H1 (cell line): Measurements from ENCODE around the gene USP17L13. TPM values are rescaled to one million over a fixed set of nuclear protein-coding genes. Genes with fewer than 3 reads are reported as not detected.
"Not testable (repeated sequence)": the region's sequence is repeated elsewhere in the genome, so short reads cannot be mapped to it uniquely, and the experiment has no call there.

Experiments
- CTCF ChIA-PET: fragments of 300-600 bp; sonication (Branson Sonifier 250); formaldehyde crosslinking; loops from one replicate; lab custom pipeline; 2021; ENCODE audit not compliant: partially characterized antibody; lab: Charles Lee
- POLR2A ChIA-PET: fragments of 300-600 bp; sonication (Branson Sonifier 250); formaldehyde crosslinking; loops from one replicate; lab custom pipeline; 2021; ENCODE audit warnings: inconsistent platforms; ENCODE audit not compliant: partially characterized antibody; lab: Charles Lee
- DNase-seq, 2 experiments: peaks; one replicate each; pipeline versions ENCODE4 v3.0.0 to v3.0.0-alpha.2; 2010 to 2022; ENCODE audit warnings: low spot score in 2 of 2, low read depth in 1 of 2, mixed read lengths in 1 of 2
- FAIRE-seq: peaks from 2 replicates; lab custom pipeline; 2011; peaks lifted over from hg19 to GRCh38; lab: Jason Lieb, UNC
- H2AFZ ChIP-seq: 2 replicates; pipeline ENCODE4 v1.8.1; 2012; ENCODE audit warnings: low read length, inconsistent platforms
- H2AK5ac ChIP-seq: 2 replicates; pipeline ENCODE4 v1.6.1; 2013; ENCODE audit warnings: low read depth, low read length
- H2BK120ac ChIP-seq: replicated peaks from 2 replicates; pipeline ENCODE3; 2013; ENCODE audit warnings: low read depth, low read length, inconsistent platforms
- H2BK12ac ChIP-seq: 2 replicates; pipeline ENCODE4 v1.6.1; 2013; ENCODE audit warnings: low read depth, low read length
- H2BK15ac ChIP-seq: 2 replicates; pipeline ENCODE4 v1.6.1; 2013; ENCODE audit warnings: low read length
- H2BK20ac ChIP-seq: 2 replicates; pipeline ENCODE4 v1.6.1; 2013; ENCODE audit warnings: low read length
- H2BK5ac ChIP-seq: 2 replicates; pipeline ENCODE4 v1.6.1; 2013; ENCODE audit warnings: low read depth, low read length
- H3K14ac ChIP-seq: 2 replicates; pipeline ENCODE4 v1.6.1; 2013; ENCODE audit warnings: inconsistent platforms; ENCODE audit not compliant: insufficient read length
- H3K18ac ChIP-seq: 2 replicates; pipeline ENCODE4 v1.6.1; 2013; ENCODE audit warnings: low read length; ENCODE audit errors: extremely low read depth
- H3K23ac ChIP-seq: 2 replicates; pipeline ENCODE4 v1.6.1; 2013; ENCODE audit warnings: inconsistent platforms; ENCODE audit not compliant: insufficient read length
- H3K23me2 ChIP-seq: 2 replicates; pipeline ENCODE4 v1.6.1; 2013; ENCODE audit warnings: low read depth, low read length
- H3K27ac ChIP-seq: 2 replicates; pipeline ENCODE4 v1.6.1; 2011; ENCODE audit warnings: low read depth, low read length, inconsistent platforms
- H3K27me3 ChIP-seq, 4 experiments: replicated peaks in 1 of 4; 1 replicate in 1 of 4; 2 replicates in 3 of 4; pipeline versions ENCODE4 v1.6.1 to v1.8.1; 2011 to 2013; ENCODE audit warnings: low read length in 3 of 4, mild to moderate bottlenecking in 3 of 4, inconsistent platforms in 2 of 4, mixed read lengths in 2 of 4, moderate library complexity in 1 of 4; ENCODE audit not compliant: control insufficient read depth in 3 of 4, insufficient read depth in 3 of 4; ENCODE audit errors: extremely low read depth in 1 of 4
- H3K36me3 ChIP-seq, 4 experiments: 2 replicates each; pipeline versions ENCODE4 v1.6.1 to v1.8.1; 2011 to 2013; ENCODE audit warnings: mild to moderate bottlenecking in 4 of 4, low read length in 3 of 4, moderate library complexity in 2 of 4, control low read depth in 1 of 4, inconsistent platforms in 1 of 4; ENCODE audit not compliant: insufficient read depth in 4 of 4, control insufficient read depth in 2 of 4
- H3K4ac ChIP-seq: replicated peaks from 2 replicates; pipeline ENCODE3; 2013; ENCODE audit warnings: low read length, low read depth, mixed read lengths, inconsistent platforms; ENCODE audit not compliant: insufficient read length
- H3K4me1 ChIP-seq, 4 experiments: replicated peaks in 1 of 4; 1 replicate in 1 of 4; 2 replicates in 3 of 4; pipeline versions ENCODE4 v1.6.1 to v1.8.1; 2011 to 2013; ENCODE audit warnings: low read length in 3 of 4, inconsistent platforms in 2 of 4, mixed read lengths in 1 of 4; ENCODE audit not compliant: insufficient read depth in 4 of 4, control insufficient read depth in 3 of 4
- H3K4me2 ChIP-seq, 2 experiments: 2 replicates each; pipeline versions ENCODE4 v1.6.1 to v1.8.1; 2011 to 2013; ENCODE audit warnings: low read depth in 2 of 2, low read length in 2 of 2, control low read depth in 1 of 2, inconsistent platforms in 1 of 2, mild to moderate bottlenecking in 1 of 2; ENCODE audit not compliant: insufficient read depth in 1 of 2
- H3K4me3 ChIP-seq, 4 experiments: fragments of 200-600, 300-600 bp in 1 of 4; sonication (generic), shearing (Covaris generic), sonication (Bioruptor Twin) in 1 of 4; 2 replicates each; pipeline versions ENCODE4 v1.5.1 to v1.8.1; 2011 to 2016; ENCODE audit warnings: low read length in 4 of 4, low read depth in 3 of 4, control low read depth in 2 of 4, inconsistent platforms in 2 of 4, mild to moderate bottlenecking in 2 of 4, mixed read lengths in 1 of 4, moderate library complexity in 1 of 4; ENCODE audit not compliant: insufficient read depth in 2 of 4; ENCODE audit errors: extremely low read depth in 1 of 4
- H3K56ac ChIP-seq: replicated peaks from 2 replicates; pipeline ENCODE3; 2013; ENCODE audit warnings: low read depth, mild to moderate bottlenecking, mixed read lengths, low read length, inconsistent platforms; ENCODE audit not compliant: insufficient read length
- H3K79me1 ChIP-seq: 2 replicates; pipeline ENCODE4 v1.6.1; 2013; ENCODE audit warnings: low read depth, low read length, control low read depth
- H3K79me2 ChIP-seq, 2 experiments: 2 replicates each; pipeline versions ENCODE4 v1.6.1 to v1.8.1; 2012 to 2013; ENCODE audit warnings: low read length in 2 of 2, mild to moderate bottlenecking in 2 of 2, inconsistent platforms in 1 of 2; ENCODE audit not compliant: insufficient read depth in 2 of 2, control insufficient read depth in 1 of 2
- H3K9ac ChIP-seq, 4 experiments: replicated peaks in 1 of 4; 1 replicate in 1 of 4; 2 replicates in 3 of 4; pipeline versions ENCODE4 v1.6.1 to v1.8.1; 2011 to 2013; ENCODE audit warnings: low read depth in 3 of 4, low read length in 3 of 4, control low read depth in 2 of 4, mild to moderate bottlenecking in 2 of 4, moderate library complexity in 2 of 4, inconsistent platforms in 1 of 4; ENCODE audit errors: extremely low read depth in 1 of 4
- H3K9me3 ChIP-seq, 2 experiments: 2 replicates each; pipeline versions ENCODE4 v1.6.1 to v1.8.1; 2012 to 2013; ENCODE audit warnings: mild to moderate bottlenecking in 2 of 2, moderate library complexity in 2 of 2, control low read depth in 1 of 2, inconsistent platforms in 1 of 2, low read depth in 1 of 2, low read length in 1 of 2, mixed read lengths in 1 of 2; ENCODE audit not compliant: insufficient read depth in 2 of 2
- H4K20me1 ChIP-seq, 2 experiments: replicated peaks in 1 of 2; 2 replicates each; pipeline versions ENCODE3 to v1.8.1; 2011 to 2013; ENCODE audit warnings: inconsistent platforms in 2 of 2, low read length in 2 of 2, mild to moderate bottlenecking in 1 of 2; ENCODE audit not compliant: insufficient read depth in 2 of 2, control insufficient read depth in 1 of 2
- H4K5ac ChIP-seq: 2 replicates; pipeline ENCODE4 v1.6.1; 2013; ENCODE audit warnings: low read length, low read depth, mixed read lengths, inconsistent platforms; ENCODE audit not compliant: insufficient read length
- H4K8ac ChIP-seq: 2 replicates; pipeline ENCODE4 v1.8.0; 2013; ENCODE audit warnings: mild to moderate bottlenecking, moderate library complexity, low read length, inconsistent platforms; ENCODE audit not compliant: insufficient read depth; ENCODE audit errors: extremely low read depth
- H4K91ac ChIP-seq: replicated peaks from 2 replicates; pipeline ENCODE3; 2013; ENCODE audit warnings: low read length, mixed read lengths, inconsistent platforms; ENCODE audit not compliant: insufficient read length
- WGBS, 2 experiments: shearing (Covaris generic) in 1 of 2; methylation state at CpG; one replicate each; pipeline versions ENCODE4 v1.1.6 to v1.1.7; 2013 to 2015; ENCODE audit warnings: low lambda C conversion rate in 2 of 2, mixed read lengths in 2 of 2, inconsistent platforms in 1 of 2, low coverage in 1 of 2, missing lambda C conversion rate in 1 of 2; ENCODE audit not compliant: insufficient replicate concordance in 2 of 2, insufficient coverage in 1 of 2, insufficient read length in 1 of 2; ENCODE audit errors: extremely low coverage in 1 of 2, missing lambda C conversion rate in 1 of 2; 5-methylcytosine and 5-hydroxymethylcytosine counted together
- polyA plus RNA-seq, 7 experiments: library from polyadenylated mRNA; depleted of rRNA in 3 of 7; stranded (reverse) in 5 of 7; unstranded in 2 of 7; fragments of >200 nt in 5 of 7; fragments of 200-250 nt in 2 of 7; gene quantifications; 1 replicate in 5 of 7; 2 replicates in 1 of 7; 4 replicates in 1 of 7; pipeline versions ENCODE4 v1.2.1 to v1.2.3, GENCODE V29; 2011 to 2013; ENCODE audit warnings: missing spikeins in 2 of 7, mixed read lengths in 2 of 7
- total RNA-seq: library from RNA; stranded (reverse); fragmentation: NEBNext Ultra II Directional; extraction: Animal tissue kit (Norgen Biotek cat#: 25700); gene quantifications from 2 replicates; pipeline ENCODE4 v1.2.1, GENCODE V29; 2021

USP17L13 gene
- total and polyA plus RNA-seq, 2 of the 8 experiments (the other 6 are each of a cell fraction or from before 2014, with no cell fraction given) = not detected

GRCh38 chr4:9257824-9258223, 33.1 kb downstream of the USP17L13 start, which contains the start of gene USP17L20:
Gene USP17L20, plus strand, starts transcription at chr4:9258124. Its CDS starts 0 bp downstream, at chr4:9258124.
- H3K27me3 ChIP-seq, H4K8ac ChIP-seq, H2BK15ac ChIP-seq, H3K56ac ChIP-seq, H3K4me1 ChIP-seq, H2AFZ ChIP-seq, H3K4ac ChIP-seq, H3K79me2 ChIP-seq, H2BK12ac ChIP-seq, H2BK120ac ChIP-seq, H3K9ac ChIP-seq, DNase-seq, H3K14ac ChIP-seq, H4K20me1 ChIP-seq, FAIRE-seq, H3K27ac ChIP-seq, H2BK5ac ChIP-seq, POLR2A ChIA-PET, H3K23ac ChIP-seq, CTCF ChIA-PET, H3K4me3 ChIP-seq, H4K5ac ChIP-seq, H3K18ac ChIP-seq, H3K79me1 ChIP-seq, H2AK5ac ChIP-seq, H4K91ac ChIP-seq, H3K23me2 ChIP-seq, H3K36me3 ChIP-seq, H3K4me2 ChIP-seq, H3K9me3 ChIP-seq, H2BK20ac ChIP-seq: not testable (repeated sequence)
- no CpG with 5 or more reads among the region's 15 CpGs for WGBS, 2 experiments

DNA sequence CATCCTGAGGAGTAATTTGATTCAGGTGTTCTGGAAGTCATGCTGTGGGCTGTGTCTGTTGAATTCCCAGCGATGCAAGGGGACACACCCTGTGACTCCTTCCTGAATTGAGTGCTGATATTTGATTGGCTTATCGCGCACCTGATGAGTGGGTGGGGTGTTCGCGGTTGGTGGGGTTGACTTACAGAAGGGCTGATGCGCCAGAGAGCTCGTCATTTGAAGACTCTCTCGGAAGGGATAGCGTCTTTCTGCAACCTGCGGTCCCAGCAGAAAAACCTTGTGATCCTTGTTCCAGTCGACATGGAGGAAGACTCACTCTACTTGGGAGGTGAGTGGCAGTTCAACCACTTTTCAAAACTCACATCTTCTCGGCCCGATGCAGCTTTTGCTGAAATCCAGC, 37.9 kb downstream of the USP17L13 start, which contains the start of gene USP17L21:
TSS of gene USP17L21 (plus strand) at position 301 of the 400 bp plus-strand sequence. CDS start at position 301, 0 bp downstream.
- H3K27ac ChIP-seq, H3K4ac ChIP-seq, CTCF ChIA-PET, H3K36me3 ChIP-seq, H3K4me3 ChIP-seq, H2BK12ac ChIP-seq, H2BK15ac ChIP-seq, H2BK120ac ChIP-seq, FAIRE-seq, H3K9me3 ChIP-seq, H3K23me2 ChIP-seq, H3K23ac ChIP-seq, H3K4me2 ChIP-seq, H3K56ac ChIP-seq, H3K79me2 ChIP-seq, H4K8ac ChIP-seq, H2AK5ac ChIP-seq, H3K27me3 ChIP-seq, H3K4me1 ChIP-seq, H3K79me1 ChIP-seq, H4K91ac ChIP-seq, DNase-seq, H4K20me1 ChIP-seq, POLR2A ChIA-PET, H4K5ac ChIP-seq, H3K18ac ChIP-seq, H3K9ac ChIP-seq, H3K14ac ChIP-seq, H2BK20ac ChIP-seq, H2AFZ ChIP-seq, H2BK5ac ChIP-seq: not testable (repeated sequence)
- no CpG with 5 or more reads among the region's 13 CpGs for WGBS, 2 experiments
